Activated CD8-positive, alpha-beta memory T cell treated with anti-CD3 and anti-CD28 coated beads, Interleukin-2, amount 50 U/mL, for 1 hour (primary cell): ENCODE results near the gene CISD3.

ENCODE experiments used
- DNase-seq: peaks from one replicate; pipeline ENCODE4 v3.0.0-alpha.2; 2020; ENCODE audit errors: extremely low read depth

Gene CISD3

GRCh38 chr17:38728290-38728831 lies 1.8 kb upstream of the CISD3 start:
- peak; percentile 45 for DNase-seq

- DNase-seq: no peak
Measured at GRCh38 chr17:38729368-38729885, 714 bp upstream of the CISD3 start.

GRCh38 chr17:38730526-38731379 lies 612 bp downstream of the CISD3 start:
- no peak for DNase-seq

GRCh38 chr17:38731526-38732294 lies 1.6 kb downstream of the CISD3 start:
- DNase-seq: no peak

- DNase-seq: no peak
Measured at GRCh38 chr17:38732376-38733281, 2.5 kb downstream of the CISD3 start.

GRCh38 chr17:38733282-38733981 lies 3.3 kb downstream of the CISD3 start:
- DNase-seq: no peak

GRCh38 chr17:38733982-38734973 lies 4.1 kb downstream of the CISD3 start:
- no peak for DNase-seq

- DNase-seq: peak; percentile 61
Measured at GRCh38 chr17:38735161-38735997, 5.2 kb downstream of the CISD3 start.

- DNase-seq: no peak
Measured at GRCh38 chr17:38738007-38738662, 8.0 kb downstream of the CISD3 start.

GRCh38 chr17:38738686-38739085 lies 8.5 kb downstream of the CISD3 start:
- DNase-seq: no peak

- DNase-seq: no peak
Measured at GRCh38 chr17:38739305-38739704, 9.2 kb downstream of the CISD3 start.

GRCh38 chr17:38740044-38740443 lies 9.9 kb downstream of the CISD3 start:
- DNase-seq: no peak

- DNase-seq: no peak
Measured at GRCh38 chr17:38740806-38741205, 10.7 kb downstream of the CISD3 start.

GRCh38 chr17:38741461-38741860 lies 11.3 kb downstream of the CISD3 start:
- no peak for DNase-seq

- no peak for DNase-seq
Measured at GRCh38 chr17:38741921-38742410, 11.8 kb downstream of the CISD3 start.

GRCh38 chr17:38742411-38743308 lies 12.5 kb downstream of the CISD3 start:
- DNase-seq: no peak
